ENCODE data around the gene JAKMIP1.

JAKMIP1 gene

GRCh38 chr4:6204871-6205566 is 4.7 kb upstream of the JAKMIP1 start:
- DNase-seq (ENCODE audit: low spot score): no peak

- DNase-seq (ENCODE audit: low spot score): no peak
Measured at GRCh38 chr4:6204098-6204497, 3.7 kb upstream of the JAKMIP1 start.

- DNase-seq (ENCODE audit: low spot score): peak; percentile 51
Measured at GRCh38 chr4:6201580-6202091, 1.3 kb upstream of the JAKMIP1 start.

GRCh38 chr4:6200922-6201362 is 593 bp upstream of the JAKMIP1 start:
- no peak for DNase-seq (ENCODE audit: low spot score)

GRCh38 chr4:6199422-6199921 is 877 bp downstream of the JAKMIP1 start:
- DNase-seq (ENCODE audit: low spot score): no peak

GRCh38 chr4:6198768-6199421 is 1.5 kb downstream of the JAKMIP1 start:
- peak; percentile 38 for DNase-seq (ENCODE audit: low spot score)

GRCh38 chr4:6198278-6198677 is 2.1 kb downstream of the JAKMIP1 start:
- DNase-seq (ENCODE audit: low spot score): no peak

GRCh38 chr4:6197433-6198174 is 2.7 kb downstream of the JAKMIP1 start:
- no peak for DNase-seq (ENCODE audit: low spot score)

GRCh38 chr4:6196871-6197270 is 3.5 kb downstream of the JAKMIP1 start:
- DNase-seq (ENCODE audit: low spot score): no peak

- DNase-seq (ENCODE audit: low spot score): no peak
Measured at GRCh38 chr4:6196324-6196723, 4.0 kb downstream of the JAKMIP1 start.

- no peak for DNase-seq (ENCODE audit: low spot score)
Measured at GRCh38 chr4:6195602-6196319, 4.6 kb downstream of the JAKMIP1 start.

GRCh38 chr4:6194458-6195195 is 5.7 kb downstream of the JAKMIP1 start:
- no peak for DNase-seq (ENCODE audit: low spot score)

GRCh38 chr4:6193399-6193798 is 7.0 kb downstream of the JAKMIP1 start:
- no peak for DNase-seq (ENCODE audit: low spot score)

GRCh38 chr4:6192245-6192644 is 8.1 kb downstream of the JAKMIP1 start:
- no peak for DNase-seq (ENCODE audit: low spot score)

GRCh38 chr4:6191448-6192130 is 8.8 kb downstream of the JAKMIP1 start:
- no peak for DNase-seq (ENCODE audit: low spot score)

GRCh38 chr4:6190486-6190885 is 9.9 kb downstream of the JAKMIP1 start:
- no peak for DNase-seq (ENCODE audit: low spot score)

GRCh38 chr4:6189511-6189910 is 10.8 kb downstream of the JAKMIP1 start:
- DNase-seq (ENCODE audit: low spot score): no peak

- DNase-seq (ENCODE audit: low spot score): no peak
Measured at GRCh38 chr4:6188687-6189305, 11.6 kb downstream of the JAKMIP1 start.

GRCh38 chr4:6184169-6184568 is 16.2 kb downstream of the JAKMIP1 start:
- DNase-seq (ENCODE audit: low spot score): no peak

- no peak for DNase-seq (ENCODE audit: low spot score)
Measured at GRCh38 chr4:6183740-6184139, 16.6 kb downstream of the JAKMIP1 start.

All from SK-N-DZ (cell line).